B cell (primary cell): Measurements from ENCODE around the gene SCFD2. TPM values are rescaled to one million over a fixed set of nuclear protein-coding genes. Genes with fewer than 3 reads are reported as not detected.

Source experiments
- ATAC-seq: fragments of 200-7000 bp; cut with Tn5 transposase; one replicate; pipeline ENCODE4 v1.10.0; 2021; ENCODE audit warnings: low read depth, mild to moderate bottlenecking, moderate number of reproducible peaks, moderate library complexity
- CTCF ChIA-PET: fragments of 350-600 bp; sonication (Branson Sonifier 250); formaldehyde crosslinking; loops from one replicate; lab custom pipeline; 2021; ENCODE audit warnings: antibody characterized with exemption, inconsistent platforms; lab: Charles Lee
- POLR2A ChIA-PET: fragments of 350-600 bp; sonication (Branson Sonifier 250); formaldehyde crosslinking; loops from one replicate; lab custom pipeline; 2021; ENCODE audit warnings: antibody characterized with exemption; lab: Charles Lee
- DNase-seq: peaks from one replicate; pipeline ENCODE4 v3.0.0; 2013
- H2AFZ ChIP-seq: 2 replicates; pipeline ENCODE4 v1.6.1; 2012; ENCODE audit warnings: mild to moderate bottlenecking, low read depth, low read length; ENCODE audit not compliant: insufficient read depth, poor library complexity, severe bottlenecking
- H3K27ac ChIP-seq, 2 donors: 1 replicate in 1 of 2; 2 replicates in 1 of 2; pipeline ENCODE4 v1.5.1; 2012 to 2013; ENCODE audit warnings: low read length in 2 of 2, mild to moderate bottlenecking in 2 of 2, moderate library complexity in 1 of 2
- H3K27me3 ChIP-seq, 4 experiments: fragments of 200-600 bp in 1 of 4; sonication (generic) in 1 of 4; replicated peaks in 1 of 4; 1 replicate in 2 of 4; 2 replicates in 2 of 4; pipeline versions ENCODE4 v1.6.1 to v1.7.0; 2013 to 2016; ENCODE audit warnings: low read length in 3 of 4, mild to moderate bottlenecking in 2 of 4, mixed read lengths in 1 of 4, moderate library complexity in 1 of 4; ENCODE audit not compliant: insufficient read depth in 4 of 4, control insufficient read depth in 3 of 4; ENCODE audit errors: control extremely low read depth in 1 of 4
- H3K36me3 ChIP-seq, 2 experiments: replicated peaks in 1 of 2; 1 replicate in 1 of 2; 2 replicates in 1 of 2; pipeline versions ENCODE4 v1.6.1 to v1.7.1; 2013; ENCODE audit warnings: low read length in 1 of 2; ENCODE audit not compliant: insufficient read depth in 2 of 2, control insufficient read depth in 1 of 2; ENCODE audit errors: control extremely low read depth in 1 of 2, extremely low read depth in 1 of 2
- H3K4me1 ChIP-seq, 2 donors: fragments of 200-600 bp in 1 of 2; sonication (generic) in 1 of 2; 1 replicate in 1 of 2; 2 replicates in 1 of 2; pipeline versions ENCODE4 v1.5.1 to v1.6.1; 2013 to 2017; ENCODE audit warnings: low read length in 2 of 2; ENCODE audit not compliant: control insufficient read depth in 2 of 2, insufficient read depth in 2 of 2
- H3K4me2 ChIP-seq: replicated peaks from 2 replicates; pipeline ENCODE3; 2012; ENCODE audit warnings: mild to moderate bottlenecking, low read depth, low read length; ENCODE audit not compliant: poor library complexity, severe bottlenecking
- H3K4me3 ChIP-seq, 5 experiments: fragments of 200-600 bp in 1 of 5; sonication (generic) in 1 of 5; 1 replicate in 3 of 5; 2 replicates in 2 of 5; pipeline versions ENCODE4 v1.5.1 to v1.7.0; 2011 to 2016; ENCODE audit warnings: low read length in 4 of 5, mild to moderate bottlenecking in 4 of 5, low read depth in 2 of 5, control low read depth in 1 of 5, moderate library complexity in 1 of 5; ENCODE audit not compliant: insufficient read depth in 1 of 5; ENCODE audit errors: control extremely low read depth in 1 of 5, extremely low read depth in 1 of 5
- H3K79me2 ChIP-seq: fragments of 200-600 bp; sonication (generic); one replicate; pipeline ENCODE4 v1.6.0; 2016; ENCODE audit warnings: low read length; ENCODE audit not compliant: control insufficient read depth, insufficient read depth
- H3K9ac ChIP-seq: fragments of 200-600 bp; sonication (generic); 2 replicates; pipeline ENCODE4 v1.6.1; 2017; ENCODE audit warnings: mild to moderate bottlenecking, low read length, moderate library complexity
- H3K9me3 ChIP-seq, 3 donors: one replicate each; pipeline versions ENCODE4 v1.6.1 to v1.7.1; 2013; ENCODE audit warnings: low read length in 2 of 3; ENCODE audit not compliant: control insufficient read depth in 2 of 3, insufficient read depth in 1 of 3; ENCODE audit errors: control extremely low read depth in 1 of 3
- H4K20me1 ChIP-seq: 2 replicates; pipeline ENCODE4 v1.6.0; 2012; ENCODE audit warnings: mild to moderate bottlenecking, low read length; ENCODE audit not compliant: insufficient read depth, control insufficient read depth, poor library complexity, severe bottlenecking
- H3K27ac Mint-ChIP-seq: one replicate; pipeline ENCODE4 v1.8.0; 2021; ENCODE audit warnings: mixed read lengths
- H3K27me3 Mint-ChIP-seq: one replicate; pipeline ENCODE4 v1.8.0; 2021; ENCODE audit warnings: mixed read lengths
- H3K4me1 Mint-ChIP-seq: one replicate; pipeline ENCODE4 v1.8.0; 2021; ENCODE audit warnings: mixed read lengths
- H3K4me3 Mint-ChIP-seq: one replicate; pipeline ENCODE4 v1.8.0; 2021; ENCODE audit warnings: mixed read lengths
- H3K9me3 Mint-ChIP-seq: one replicate; pipeline ENCODE4 v1.8.0; 2022; ENCODE audit warnings: mixed read lengths; ENCODE audit not compliant: insufficient read depth
- CTCF ChIP-seq: fragments of 200-600 bp; IDR thresholded peaks from one replicate; pipeline ENCODE4 v1.8.0; 2022; ENCODE audit warnings: antibody characterized with exemption, mild to moderate bottlenecking
- EZH2 ChIP-seq: IDR thresholded peaks from 2 replicates; pipeline ENCODE4 v1.6.1; 2012; ENCODE audit warnings: borderline replicate concordance, low read depth, mild to moderate bottlenecking, moderate library complexity, low read length; ENCODE audit not compliant: insufficient read depth, poor library complexity, severe bottlenecking
- WGBS: methylation state at CpG from one replicate; pipeline ENCODE4 v1.1.5; 2013; ENCODE audit warnings: missing lambda C conversion rate; ENCODE audit not compliant: insufficient coverage; 5-methylcytosine and 5-hydroxymethylcytosine counted together
- intact Hi-C: fragments of 100-400 bp; cut with micrococcal nuclease; formaldehyde crosslinking; loops from one replicate; pipeline ENCODE4 v1.10.0; 2022
- polyA plus RNA-seq: library from polyadenylated mRNA; depleted of rRNA; stranded (reverse); fragments of >200 nt; gene quantifications from 2 replicates; pipeline ENCODE4 v1.2.3, GENCODE V29; 2012
- total RNA-seq, 2 donors: library from RNA; stranded (reverse); fragments of 120-200 nt in 1 of 2; gene quantifications; 1 replicate in 1 of 2; 2 replicates in 1 of 2; pipeline versions ENCODE4 v1.2.3 to v1.2.4, GENCODE V29; 2013 to 2022

Gene SCFD2
- total and polyA plus RNA-seq, 2 donors (not counting 1 experiment from before 2014, with no cell fraction given) = 12.8 to 20.4 TPM

- peak within 1 kb of the TSS; percentile 99 for H3K4me2 ChIP-seq
- POLR2A ChIA-PET = interaction anchor here (1.6 kb wide), 1 partner anchor 149 kb away, joined by 3 read pairs; no protein-coding TSS in a partner anchor
- WGBS = under 1% methylated on average over 92 of the region's 94 CpGs
- Mint-ChIP-seq H3K27ac (no peak within 1 kb of the TSS), H3K27me3 (peaks cover 40% of the 10 kb centered on the region), H3K4me3 (peak within 1 kb of the TSS; percentile 89), H3K4me1 (peaks cover 14% of the 10 kb centered on the region), H3K9me3 (no peaks in the 10 kb centered on the region)
- peak within 1 kb of the TSS; percentile 95 for H2AFZ ChIP-seq
- no peak within 1 kb of the TSS for H3K27ac ChIP-seq
- peak within 1 kb of the TSS; percentile 48 to 71 (median 58) for H3K4me3 ChIP-seq
- CTCF ChIA-PET = interaction anchor here (1.0 to 1.6 kb wide), 2 partner anchors 9 to 50 kb away, joined by 3 to 4 read pairs; no protein-coding TSS in a partner anchor
- intact Hi-C loops = loop anchor here (1.0 to 2.0 kb wide), 3 partner anchors 140 to 203 kb away; partner anchors contain the start of gene USP46
- H3K9ac ChIP-seq = peak within 1 kb of the TSS; percentile 76
- ATAC-seq (peak; percentile 99), DNase-seq (peak; percentile 92)
- H3K36me3 ChIP-seq = no peaks in the 10 kb centered on the region
- TF ChIP-seq EZH2 (no peak), CTCF (peak; percentile 44)
- no peaks in the 10 kb centered on the region for H4K20me1 ChIP-seq
- no peaks in the 10 kb centered on the region for H3K79me2 ChIP-seq
- H3K9me3 ChIP-seq = peaks cover 0 to 14% (median 6%) of the 10 kb centered on the region in 3 donors
- peaks cover 11 to 14% of the 10 kb centered on the region in 2 donors for H3K4me1 ChIP-seq
- peaks cover 0 to 37% (median 15%) of the 10 kb centered on the region in 4 experiments for H3K27me3 ChIP-seq
Measured at GRCh38 chr4:52861879-52862616, 503.8 kb downstream of the SCFD2 start, which contains the start of gene RASL11B. Gene RASL11B (plus strand): TSS chr4:52862317. CDS start chr4:52862508, 191 bp downstream.
